GM18868 (cell line): Measurements from ENCODE around the gene TUBB3.

Experiments used
- ATAC-seq: cut with Tn5 transposase; IDR thresholded peaks from one replicate; pipeline ENCODE4 v1.9.1; 2021; ENCODE audit warnings: mild to moderate bottlenecking, moderate library complexity; ENCODE audit not compliant: unreplicated experiment

Gene TUBB3

DNA sequence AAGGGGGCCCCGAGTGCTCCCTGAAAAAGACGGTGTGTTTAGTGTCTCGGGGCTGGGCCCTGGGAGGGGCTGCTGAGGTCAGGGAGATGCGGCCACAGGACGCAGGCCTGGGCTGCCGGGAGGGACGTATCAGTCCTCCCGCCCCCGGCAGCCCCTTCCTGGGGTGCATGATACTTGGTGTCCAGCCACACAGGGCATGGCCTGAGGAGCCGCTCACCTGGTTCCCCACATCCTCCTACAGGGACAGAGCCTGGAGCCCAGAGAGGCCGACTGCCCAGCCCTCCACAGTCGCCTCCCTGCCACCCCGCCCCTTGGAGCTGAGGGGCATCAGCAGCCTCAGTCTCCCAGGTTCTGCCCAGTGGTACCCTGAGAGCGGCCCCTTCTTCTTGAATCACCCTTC is 13.4 kb downstream of the TUBB3 start:
- ATAC-seq = no peak

DNA sequence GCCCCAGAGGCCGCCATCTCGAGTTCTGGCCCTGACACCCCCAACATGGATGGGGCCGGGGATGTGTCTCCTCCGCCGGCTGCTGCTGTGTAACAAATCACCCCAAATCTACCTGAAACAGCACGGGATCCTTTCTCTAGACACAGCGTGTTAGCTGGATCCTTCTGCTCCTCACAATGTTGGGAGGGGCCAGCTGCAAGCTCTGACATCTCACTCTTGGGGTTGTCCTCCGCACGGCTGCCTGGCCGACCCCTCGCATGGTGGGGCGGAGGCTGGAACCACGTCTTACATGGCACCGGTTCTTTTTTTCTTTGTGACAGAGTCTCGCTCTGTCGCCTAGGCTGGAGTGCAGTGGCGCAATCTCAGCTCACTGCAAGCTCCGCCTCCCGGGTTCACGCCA is 13.8 kb downstream of the TUBB3 start:
- ATAC-seq = no peak

DNA sequence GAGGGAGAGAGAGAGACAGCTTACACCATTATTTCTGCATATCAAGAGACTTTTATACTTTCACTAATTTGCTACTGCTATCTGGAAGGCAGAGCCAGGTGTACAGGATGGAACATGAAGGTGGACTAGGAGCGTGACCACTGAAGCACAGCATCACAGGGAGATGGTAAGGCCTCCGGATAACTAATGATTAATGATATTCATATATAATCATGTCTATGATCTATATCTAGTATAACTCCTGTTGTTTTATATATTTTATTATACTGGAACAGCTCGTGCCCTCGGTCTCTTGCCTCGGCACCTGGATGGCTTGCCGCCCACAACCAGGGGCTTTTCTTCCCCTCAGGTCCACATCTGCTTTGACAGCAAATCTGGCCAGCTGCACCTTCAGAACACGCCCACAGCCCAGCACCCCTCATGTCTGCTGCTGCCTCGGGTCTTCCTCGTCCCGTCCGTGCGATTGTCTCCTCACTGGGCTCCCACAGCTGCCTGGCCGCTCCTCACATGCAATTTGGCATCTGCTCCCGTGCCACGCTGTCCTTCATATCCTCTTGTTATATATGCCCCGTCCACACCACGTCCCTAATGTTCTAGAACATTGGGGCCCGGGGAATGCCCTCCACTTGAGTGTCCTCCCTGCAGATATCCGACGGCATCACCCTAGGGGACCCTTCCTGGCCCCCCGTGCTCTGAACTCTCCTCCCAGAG is 15.2 kb downstream of the TUBB3 start:
- ATAC-seq = no peak

DNA sequence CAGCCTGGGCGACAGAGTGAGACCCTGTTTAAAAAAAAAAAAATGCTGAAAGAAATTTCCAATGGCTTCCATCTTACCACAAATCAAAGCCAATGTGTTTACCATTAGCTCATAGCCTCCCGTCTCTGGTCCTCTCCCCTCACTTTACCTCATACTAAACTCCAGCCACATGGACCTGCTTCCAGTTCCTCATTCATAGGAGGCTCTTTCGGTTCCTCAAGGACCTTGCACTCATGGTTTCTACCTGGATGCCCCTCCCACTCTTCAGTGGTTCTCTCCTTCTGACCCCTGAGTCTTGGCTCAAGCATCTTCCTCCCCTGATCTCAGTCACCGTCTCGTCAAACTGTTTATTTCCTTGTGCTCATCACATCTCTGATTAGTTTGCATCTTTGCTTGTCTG is 21.6 kb downstream of the TUBB3 start:
- ATAC-seq = no peak

DNA sequence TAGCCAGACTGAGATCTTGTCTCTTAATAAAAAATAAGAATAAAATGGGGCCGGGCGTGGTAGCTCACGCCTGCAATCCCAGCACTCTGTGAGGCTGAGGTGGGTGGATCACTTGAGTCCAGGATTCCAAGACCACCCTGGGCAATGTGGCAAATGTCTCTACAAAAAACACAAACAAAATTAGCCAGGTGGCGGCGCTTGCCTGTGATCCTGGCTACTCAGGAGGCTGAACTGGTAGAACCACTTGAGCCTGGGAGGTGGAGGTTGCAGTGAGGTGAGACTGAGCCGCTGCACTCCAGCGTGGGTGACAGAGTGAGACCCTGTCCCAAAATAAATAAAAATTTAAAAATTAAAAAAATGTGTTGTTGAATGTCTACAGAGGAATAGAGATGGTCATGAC is 22.5 kb downstream of the TUBB3 start:
- no peak for ATAC-seq

DNA sequence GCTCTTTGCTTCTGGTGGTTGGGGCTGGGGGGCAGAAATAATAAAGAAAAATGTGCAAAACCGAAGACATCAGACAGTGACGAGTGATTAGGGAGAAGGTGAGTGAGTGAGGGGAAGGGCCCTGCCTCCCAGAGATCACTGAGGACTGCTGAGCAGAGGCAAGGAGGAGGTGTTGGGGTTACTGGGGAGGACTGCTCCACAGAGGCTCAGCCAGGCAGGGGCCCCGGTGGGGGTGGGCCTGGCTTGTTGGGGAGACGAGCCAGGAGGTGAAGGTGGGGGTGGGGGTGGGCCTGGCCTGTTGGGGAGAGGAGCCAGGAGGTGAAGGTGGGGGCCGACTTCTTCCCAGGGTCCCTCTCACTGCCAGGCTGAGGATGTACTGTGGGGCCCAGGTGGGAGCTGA is 23.4 kb downstream of the TUBB3 start:
- no peak for ATAC-seq

DNA sequence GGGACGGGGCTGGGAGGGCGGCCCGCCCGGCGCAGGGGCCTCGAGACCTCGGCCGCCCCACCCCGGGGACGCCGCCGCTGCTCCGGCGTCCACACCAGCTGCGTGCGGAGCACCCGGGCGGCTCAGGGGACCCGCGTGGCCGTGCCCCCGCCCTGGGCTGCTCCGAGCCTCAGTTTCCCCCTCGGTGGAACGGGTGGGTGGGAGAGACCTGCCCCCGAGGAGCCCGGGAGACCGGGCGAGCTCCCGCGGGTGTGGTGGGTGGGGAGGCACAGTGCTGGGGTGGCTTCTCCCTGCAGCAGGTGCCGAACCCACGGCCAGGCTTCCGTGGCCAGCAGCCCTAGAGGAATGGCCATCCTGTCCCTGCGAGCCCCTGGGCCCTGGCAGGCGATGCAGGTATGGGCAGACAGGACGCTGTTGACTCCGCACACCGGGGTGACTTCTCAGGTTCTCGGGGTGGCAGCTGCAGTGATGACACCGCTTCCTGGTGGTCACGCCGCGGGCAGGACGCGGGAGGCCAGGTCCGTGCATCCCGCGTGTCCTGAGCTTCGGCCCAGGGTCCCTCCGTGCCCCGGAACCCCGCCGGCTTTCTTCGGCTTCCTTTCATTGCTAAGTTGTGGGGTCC is 26.1 kb downstream of the TUBB3 start:
- ATAC-seq = no peak

DNA sequence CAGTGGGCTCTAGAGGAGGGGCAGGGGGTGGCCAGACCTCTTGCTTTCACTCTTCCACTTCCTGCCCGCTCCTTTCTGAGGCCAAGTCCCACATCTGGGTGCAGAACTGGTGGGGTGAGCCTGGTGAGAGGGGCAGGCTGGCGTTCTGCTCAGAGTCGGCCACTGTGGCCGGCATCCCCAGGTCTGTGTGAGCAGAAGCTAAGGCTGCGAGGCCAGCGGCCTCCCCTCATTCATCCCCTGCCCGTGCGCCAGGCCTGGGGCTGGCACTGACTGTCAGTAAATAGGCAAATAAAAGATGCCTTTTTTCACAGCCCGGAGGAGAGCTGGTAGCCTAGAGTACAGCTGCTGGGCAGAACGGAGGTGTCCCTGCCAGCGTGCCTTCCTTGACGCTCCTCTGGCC is 26.6 kb downstream of the TUBB3 start:
- ATAC-seq = no peak

DNA sequence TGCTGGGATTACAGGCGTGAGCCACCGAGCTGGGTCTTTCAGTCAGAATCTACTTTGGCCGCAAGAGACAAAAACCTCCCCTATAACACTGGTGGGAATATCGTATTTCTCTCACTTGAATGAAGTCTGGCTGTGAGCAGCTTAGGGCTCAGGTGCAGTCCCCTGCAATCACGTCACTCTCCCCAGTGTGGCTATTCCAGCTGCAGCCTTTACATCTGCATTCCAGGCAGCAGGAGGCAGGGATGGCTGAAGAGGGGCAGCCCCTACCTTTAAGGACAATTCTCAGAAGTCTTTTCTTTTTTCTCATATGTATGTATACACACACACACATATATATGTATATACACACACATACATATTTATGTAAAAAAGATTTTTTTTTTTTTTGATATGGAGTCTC is 28.4 kb downstream of the TUBB3 start:
- ATAC-seq = no peak

DNA sequence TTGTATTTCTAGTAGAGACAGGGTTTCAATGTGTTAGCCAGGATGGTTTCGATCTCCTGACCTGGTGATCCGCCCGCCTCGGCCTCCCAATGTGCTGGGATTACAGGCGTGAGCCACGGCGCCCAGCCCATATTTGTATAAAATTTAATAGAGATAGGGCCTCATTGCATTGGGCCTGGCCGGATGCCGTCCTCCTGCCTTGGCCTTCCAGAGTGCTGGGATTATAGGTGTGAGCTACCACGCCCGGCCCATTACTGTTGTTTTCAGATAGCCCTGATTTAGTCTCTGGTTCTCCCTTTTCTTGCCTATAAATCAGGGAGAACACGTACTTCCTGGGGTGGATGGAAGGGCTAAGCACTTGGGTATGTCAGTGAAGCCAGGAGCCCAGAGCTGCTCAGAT is 28.9 kb downstream of the TUBB3 start:
- no peak for ATAC-seq

DNA sequence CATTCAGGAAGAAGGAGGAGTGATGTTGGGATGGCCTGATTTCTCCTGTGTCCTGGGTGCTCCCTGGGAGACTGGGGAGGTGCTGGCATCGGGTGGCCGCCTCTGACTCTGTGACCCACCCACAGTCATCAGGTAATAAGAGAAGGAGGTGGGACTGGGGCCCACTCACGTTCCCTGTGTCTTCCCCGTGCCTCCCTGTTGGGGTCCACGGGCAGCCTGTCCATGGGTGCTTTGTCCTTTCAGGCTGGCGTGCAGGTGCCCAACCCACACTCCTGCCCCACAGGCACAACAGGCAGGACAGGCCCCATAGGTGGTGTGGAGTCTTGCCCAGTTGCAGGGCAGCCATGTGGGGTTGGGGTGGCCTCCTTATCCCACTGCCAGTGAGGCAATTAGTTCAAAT is 29.4 kb downstream of the TUBB3 start:
- no peak for ATAC-seq

DNA sequence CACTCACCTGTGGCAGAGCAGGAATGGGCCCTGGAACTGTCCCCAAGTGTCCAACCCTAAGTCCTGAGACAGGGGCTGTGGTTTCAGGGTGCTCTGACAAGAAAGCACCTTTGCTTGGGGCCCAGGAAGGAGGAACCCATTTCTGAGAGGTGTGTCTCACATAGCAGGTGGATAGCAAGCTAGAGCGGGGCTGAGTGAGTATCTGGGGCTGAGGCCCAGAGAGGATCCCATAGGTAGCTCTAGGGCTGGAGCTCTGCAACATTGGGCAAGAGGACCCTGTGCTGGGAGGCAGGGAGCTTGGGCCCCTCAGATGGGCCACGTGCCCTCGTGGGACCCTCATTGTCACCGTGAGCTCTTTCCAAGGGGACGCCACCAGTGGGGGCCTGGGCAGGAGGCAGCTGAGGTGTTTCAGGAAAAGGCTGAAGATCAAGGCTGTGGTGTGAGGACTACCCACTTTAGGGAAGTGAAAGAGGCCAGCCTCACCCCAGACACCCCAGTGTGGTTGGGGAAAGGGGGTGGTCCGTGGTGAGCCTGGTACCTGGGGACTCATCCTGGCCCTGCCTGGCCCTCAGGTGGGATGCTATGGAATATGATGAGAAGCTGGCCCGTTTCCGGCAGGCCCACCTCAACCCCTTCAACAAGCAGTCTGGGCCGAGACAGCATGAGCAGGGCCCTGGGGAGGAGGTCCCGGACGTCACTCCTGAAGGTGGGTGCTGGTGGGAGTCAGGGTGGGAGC is 30.7 kb downstream of the TUBB3 start:
- ATAC-seq = peak; percentile 66

DNA sequence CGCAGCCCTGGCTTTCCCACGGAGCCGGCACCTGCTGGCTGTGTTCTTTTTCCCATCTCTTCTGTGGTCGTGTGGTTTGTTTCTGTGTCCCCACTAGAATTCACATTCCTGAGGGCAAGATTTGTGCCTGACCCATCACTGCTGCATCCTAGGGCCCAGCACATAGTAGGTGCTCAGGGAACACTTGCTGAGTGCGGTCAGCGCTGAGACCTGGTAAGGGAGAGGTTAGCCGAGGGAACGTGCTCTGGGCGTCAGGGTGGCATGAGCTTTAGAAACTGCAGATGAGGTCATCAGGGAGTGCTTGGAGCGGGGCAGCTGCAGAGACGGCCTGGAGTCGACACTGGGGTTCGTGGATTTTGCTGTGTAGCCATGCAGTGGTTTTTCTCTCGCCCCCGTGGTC is 31.3 kb downstream of the TUBB3 start:
- ATAC-seq = no peak

DNA sequence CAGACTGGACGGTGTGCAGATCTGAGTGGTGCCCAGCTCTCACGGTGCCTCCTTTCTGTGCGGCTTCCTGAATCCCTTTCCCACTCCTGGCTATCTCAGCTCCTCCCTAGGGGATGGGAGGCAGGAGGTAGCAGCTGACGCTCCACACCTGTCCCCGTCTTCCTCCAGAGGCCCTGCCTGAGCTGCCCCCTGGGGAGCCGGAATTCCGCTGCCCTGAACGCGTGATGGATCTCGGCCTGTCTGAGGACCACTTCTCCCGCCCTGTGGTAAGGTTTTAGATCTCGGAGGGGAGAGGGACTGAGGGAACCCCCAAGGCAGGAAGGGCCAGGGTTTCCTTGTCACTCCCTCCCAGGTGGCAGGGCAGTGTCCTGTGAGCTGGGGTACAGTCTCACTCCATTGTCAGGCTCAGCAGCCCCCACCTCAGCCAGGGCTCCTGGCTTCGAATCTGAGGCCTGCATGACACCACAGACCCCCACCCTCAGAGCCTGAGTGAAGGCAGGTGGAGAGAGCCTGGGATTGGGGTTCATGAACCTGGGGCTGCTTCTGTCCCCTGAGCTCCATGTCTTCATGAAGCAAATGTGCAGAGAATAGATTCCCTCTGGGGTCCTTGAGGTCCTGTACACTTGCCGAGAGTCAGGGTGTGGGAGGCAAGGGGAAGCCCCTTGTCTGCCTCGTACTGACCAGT is 32.0 kb downstream of the TUBB3 start:
- no peak for ATAC-seq

DNA sequence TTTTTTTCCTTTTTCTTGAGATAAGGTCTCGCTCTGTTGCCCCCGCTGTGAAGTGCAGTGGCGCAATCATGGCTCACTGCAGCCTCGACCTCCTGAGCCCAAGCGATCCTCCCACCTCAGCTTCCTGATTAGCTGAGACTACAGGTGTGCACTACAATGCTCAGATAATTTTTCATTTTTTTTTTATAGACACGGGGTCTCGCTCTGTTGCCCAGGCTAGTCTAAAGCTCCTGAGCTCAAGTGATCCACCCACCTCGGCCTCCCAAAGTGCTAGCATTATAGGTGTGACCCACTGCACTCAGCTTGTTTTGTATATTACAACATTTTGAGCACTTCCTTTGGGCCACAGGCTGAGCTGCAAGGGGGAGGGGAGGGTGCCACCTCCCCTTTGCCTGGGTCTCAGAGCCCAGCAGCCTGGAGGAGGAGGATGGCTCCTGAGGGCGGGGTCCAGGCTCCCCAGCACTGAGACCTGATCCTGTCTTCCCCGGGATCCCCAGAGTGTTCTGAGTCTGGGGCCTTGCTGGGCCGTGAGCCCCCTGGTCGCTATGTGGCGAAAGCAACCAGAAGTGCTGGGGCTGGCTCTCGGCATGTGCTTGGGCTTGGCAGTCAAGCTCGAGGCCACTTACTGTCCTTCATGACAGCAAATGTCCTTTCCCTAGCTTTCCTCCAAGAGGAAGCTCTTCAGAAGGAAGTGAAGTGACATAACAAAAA is 33.5 kb downstream of the TUBB3 start:
- no peak for ATAC-seq

DNA sequence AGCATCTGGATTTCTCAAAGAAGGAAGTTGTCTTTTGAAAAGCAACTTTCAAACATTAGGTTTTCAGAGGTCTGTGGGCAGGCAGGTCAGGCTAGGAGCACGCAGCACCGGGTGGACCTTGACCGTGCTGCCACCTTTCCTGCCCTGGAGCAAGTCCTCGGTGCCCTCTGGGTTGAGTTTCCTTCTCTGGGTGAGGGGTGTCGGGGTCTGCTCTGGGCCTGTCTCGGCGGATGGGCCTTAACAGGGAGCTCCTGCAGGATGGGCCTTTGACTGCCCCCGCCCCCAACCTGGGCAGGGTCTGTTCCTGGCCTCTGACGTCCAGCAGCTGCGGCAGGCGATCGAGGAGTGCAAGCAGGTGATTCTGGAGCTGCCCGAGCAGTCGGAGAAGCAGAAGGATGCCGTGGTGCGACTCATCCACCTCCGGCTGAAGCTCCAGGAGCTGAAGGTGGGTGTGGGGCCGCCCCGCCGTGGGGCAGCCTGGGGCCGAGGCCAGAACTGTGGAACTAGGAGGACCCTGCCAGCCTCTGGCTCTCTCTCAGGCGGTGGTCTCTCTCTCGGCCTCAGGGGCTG is 34.2 kb downstream of the TUBB3 start:
- ATAC-seq = no peak

DNA sequence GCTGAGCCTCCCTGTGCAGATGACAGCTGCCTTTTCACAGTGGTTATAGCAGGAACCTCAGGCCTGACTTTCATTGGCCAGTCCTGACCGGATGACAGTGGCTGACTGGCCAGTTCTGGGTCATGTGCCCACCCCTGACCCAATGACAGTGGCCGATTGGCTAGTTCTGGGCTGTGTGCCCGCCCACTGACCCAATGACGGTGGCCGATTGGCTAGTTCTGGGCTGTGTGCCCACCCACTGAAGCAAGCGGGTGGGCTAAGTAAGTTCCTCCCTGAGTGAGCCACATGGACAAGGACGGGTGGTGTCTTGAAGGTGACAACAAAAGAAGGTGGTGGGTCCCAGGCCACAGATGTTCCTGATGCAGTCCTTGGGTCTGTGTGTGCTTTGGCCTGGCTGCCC is 34.9 kb downstream of the TUBB3 start:
- no peak for ATAC-seq

DNA sequence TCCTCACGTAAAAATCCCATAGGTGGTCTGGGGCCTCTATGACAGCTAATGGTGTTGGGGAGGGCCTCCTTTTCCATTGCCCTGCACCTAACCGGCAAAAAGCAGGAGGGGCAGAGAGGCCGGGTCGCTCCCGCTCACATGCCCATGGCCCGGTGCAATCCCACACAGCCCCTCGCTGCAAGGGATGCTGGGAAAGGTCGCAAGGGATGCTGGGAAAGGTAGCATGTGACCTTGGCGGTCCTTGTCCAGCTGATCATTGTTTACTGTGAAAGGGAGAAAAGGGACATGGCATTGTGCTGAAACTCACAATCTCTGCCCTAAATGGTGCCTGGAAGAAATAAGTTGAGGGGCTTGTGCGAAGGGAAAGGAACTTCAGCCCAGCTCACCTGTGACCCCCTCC is 35.5 kb downstream of the TUBB3 start:
- ATAC-seq = no peak

DNA sequence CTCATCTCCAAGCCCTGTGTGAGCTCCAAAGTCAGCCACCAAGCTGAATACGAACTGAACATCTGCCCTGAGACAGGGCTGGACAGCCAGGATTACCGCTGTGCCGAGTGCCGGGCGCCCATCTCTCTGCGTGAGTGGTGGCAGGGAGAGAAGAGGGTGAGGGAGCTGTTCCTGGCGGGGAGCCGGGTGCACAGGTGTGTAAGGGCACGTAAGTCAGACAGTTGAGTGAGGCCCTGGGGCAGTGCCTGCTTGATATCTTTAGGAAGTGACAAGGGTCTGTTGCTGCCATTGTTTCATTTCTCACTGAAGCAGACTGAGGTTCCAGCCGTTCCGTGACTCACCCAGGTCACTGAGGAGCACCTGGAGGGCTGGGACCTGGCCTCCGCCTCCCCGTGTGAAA is 37.8 kb downstream of the TUBB3 start:
- ATAC-seq = no peak

DNA sequence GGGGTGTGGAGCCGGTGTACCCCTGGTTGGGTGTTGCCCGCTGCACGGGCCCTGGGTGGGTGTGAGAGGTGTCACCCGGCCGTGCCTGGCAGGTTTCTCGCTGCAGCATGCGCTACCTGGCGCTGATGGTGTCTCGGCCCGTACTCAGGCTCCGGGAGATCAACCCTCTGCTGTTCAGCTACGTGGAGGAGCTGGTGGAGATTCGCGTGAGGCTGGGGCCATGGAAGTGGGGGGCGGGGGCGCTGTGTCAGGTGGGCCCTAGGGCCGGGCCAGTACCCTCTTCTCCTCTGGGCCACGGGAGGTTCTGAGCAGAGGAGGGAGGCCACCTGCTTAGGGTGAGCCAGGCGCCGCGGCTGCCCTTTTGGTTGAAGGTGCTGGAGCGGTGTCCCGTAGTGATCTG is 38.8 kb downstream of the TUBB3 start:
- no peak for ATAC-seq
